Neuron (in vitro differentiated cells): ENCODE results near the gene ANKS6.

Experiments used
- H2AFZ ChIP-seq: one replicate; pipeline ENCODE4 v1.6.1; 2013; ENCODE audit warnings: low read depth, mild to moderate bottlenecking, inconsistent platforms, low read length, moderate library complexity
- H3K27me3 ChIP-seq: one replicate; pipeline ENCODE4 v1.6.1; 2013; ENCODE audit warnings: low read length; ENCODE audit not compliant: insufficient read depth
- H3K36me3 ChIP-seq: one replicate; pipeline ENCODE4 v1.6.1; 2013; ENCODE audit warnings: low read length; ENCODE audit not compliant: insufficient read depth
- H3K4me1 ChIP-seq: one replicate; pipeline ENCODE4 v1.6.1; 2013; ENCODE audit warnings: low read length; ENCODE audit not compliant: insufficient read depth
- H3K4me3 ChIP-seq: 2 replicates; pipeline ENCODE4 v1.5.1; 2013; ENCODE audit warnings: mild to moderate bottlenecking, low read length, moderate library complexity
- H3K9me3 ChIP-seq: one replicate; pipeline ENCODE4 v1.6.1; 2013; ENCODE audit warnings: low read length

The ANKS6 gene

DNA sequence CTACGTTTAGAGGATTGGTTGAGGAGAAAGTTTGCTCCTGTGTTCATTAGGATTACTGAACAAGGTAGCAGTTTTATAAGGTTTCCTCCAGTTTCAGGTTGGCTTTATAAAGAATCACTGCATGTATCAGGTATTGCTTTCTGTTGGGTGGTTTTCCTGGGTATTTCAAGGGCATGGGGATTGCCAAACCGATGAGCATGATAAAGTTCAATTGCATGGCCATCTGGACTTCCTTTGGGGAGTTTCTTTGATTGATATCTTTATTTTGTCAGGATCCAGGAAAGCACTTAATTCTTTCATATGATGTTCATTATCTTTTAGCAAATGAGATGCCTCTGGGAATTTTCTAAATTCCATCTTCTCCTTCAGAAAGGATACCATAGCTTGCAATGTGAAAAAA is 77.3 kb downstream of the ANKS6 start:
- no peak overlapping the region for H3K4me3 ChIP-seq
- no peaks in the 10 kb centered on the region for H3K4me1 ChIP-seq
- no peaks in the 10 kb centered on the region for H3K36me3 ChIP-seq
- no peak overlapping the region for H2AFZ ChIP-seq
- H3K27me3 ChIP-seq: peaks cover 25% of the 10 kb centered on the region
- no peaks in the 10 kb centered on the region for H3K9me3 ChIP-seq

DNA sequence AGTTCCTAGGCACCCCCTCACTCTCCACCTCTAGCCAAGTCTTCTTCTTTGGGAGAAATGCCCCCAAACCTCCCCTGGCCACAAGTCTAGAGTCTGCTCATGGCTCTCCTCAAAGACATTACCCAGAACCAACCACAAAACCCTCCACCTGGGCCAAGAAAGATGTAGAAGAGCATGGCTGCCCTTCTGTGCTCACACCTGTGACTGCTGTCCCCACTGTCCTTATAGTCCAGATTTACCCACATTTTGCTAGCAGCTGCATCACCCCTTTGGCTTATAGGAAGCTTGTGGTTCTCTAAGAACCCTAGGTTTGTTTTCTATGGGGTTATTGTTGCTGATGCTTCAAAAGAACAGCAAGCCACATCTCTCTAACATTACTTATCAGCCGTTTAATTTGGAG is 81.5 kb downstream of the ANKS6 start:
- Histone ChIP-seq H3K4me3 (no peak overlapping the region), H2AFZ (no peak overlapping the region), H3K36me3 (no peaks in the 10 kb centered on the region), H3K9me3 (no peaks in the 10 kb centered on the region), H3K4me1 (no peaks in the 10 kb centered on the region), H3K27me3 (peaks cover 60% of the 10 kb centered on the region)

DNA sequence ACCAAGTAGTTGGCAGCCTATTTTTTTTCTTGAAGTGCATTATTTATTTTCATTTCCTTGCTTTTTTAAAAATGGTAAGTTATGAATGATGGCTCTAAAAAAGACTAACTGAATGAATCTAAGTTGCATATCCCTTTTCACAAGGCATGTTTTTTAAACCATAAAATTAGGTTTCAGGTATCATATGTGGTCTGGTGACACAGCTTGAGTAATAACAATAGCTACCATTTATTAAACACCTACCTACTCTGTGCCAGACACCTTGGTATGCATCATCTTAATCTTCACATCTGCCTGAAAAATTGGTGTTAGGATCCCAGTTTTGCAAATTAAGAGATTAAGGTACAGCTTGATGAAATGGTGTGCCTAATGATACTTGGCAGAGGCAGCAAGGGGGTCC is 83.4 kb downstream of the ANKS6 start:
- no peak overlapping the region for H3K4me3 ChIP-seq
- peaks cover 3% of the 10 kb centered on the region for H3K4me1 ChIP-seq
- no peaks in the 10 kb centered on the region for H3K36me3 ChIP-seq
- no peaks in the 10 kb centered on the region for H3K9me3 ChIP-seq
- H2AFZ ChIP-seq: no peak overlapping the region
- H3K27me3 ChIP-seq: peaks cover 70% of the 10 kb centered on the region

DNA sequence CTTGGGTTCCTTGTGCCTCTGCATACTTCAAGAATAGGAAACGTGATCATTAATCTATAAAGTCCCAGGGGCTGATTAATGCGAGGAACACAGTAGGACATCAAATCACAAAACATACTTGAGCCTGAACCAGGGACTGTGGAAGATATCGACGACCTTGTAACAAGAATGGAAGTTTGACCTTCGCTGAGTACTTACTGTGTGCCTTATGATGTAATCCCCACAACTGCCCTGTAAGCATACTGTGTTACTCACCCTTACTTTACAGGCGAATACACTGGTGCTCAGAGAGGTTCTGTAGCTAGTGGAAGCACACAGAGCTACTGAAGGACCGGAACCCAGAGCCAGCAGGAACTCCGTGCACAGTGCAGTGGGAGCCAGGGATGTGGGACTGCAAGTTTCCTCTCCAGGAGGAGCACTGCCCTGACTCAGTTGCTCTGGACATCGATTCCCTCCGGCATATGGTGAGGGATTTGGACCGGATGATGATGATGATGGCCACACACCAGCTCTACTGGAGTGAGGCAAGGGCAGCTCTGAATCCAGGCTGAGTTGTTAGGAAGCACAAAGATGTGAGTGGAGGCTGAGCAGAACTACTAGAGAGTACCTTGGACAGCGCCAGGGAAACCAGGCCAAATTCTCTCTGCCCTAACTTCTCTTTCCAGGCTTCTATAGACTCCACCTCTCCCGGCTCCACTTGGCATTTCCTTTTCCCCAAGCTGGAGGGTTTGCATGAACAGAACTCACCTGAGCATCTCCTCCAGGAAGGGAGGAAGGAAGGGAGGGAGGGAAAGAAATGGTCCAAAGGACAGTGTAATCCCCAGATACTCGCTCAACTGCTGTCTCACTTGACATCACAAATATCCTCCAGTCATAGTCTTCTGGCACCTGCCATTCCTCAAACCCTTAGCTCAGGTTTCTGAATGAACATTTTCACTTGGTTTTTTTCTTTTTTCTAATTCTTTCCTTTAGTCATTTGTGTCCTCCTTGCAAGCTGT is 86.1 kb downstream of the ANKS6 start:
- H3K27me3 ChIP-seq: peaks cover 83% of the 10 kb centered on the region

DNA sequence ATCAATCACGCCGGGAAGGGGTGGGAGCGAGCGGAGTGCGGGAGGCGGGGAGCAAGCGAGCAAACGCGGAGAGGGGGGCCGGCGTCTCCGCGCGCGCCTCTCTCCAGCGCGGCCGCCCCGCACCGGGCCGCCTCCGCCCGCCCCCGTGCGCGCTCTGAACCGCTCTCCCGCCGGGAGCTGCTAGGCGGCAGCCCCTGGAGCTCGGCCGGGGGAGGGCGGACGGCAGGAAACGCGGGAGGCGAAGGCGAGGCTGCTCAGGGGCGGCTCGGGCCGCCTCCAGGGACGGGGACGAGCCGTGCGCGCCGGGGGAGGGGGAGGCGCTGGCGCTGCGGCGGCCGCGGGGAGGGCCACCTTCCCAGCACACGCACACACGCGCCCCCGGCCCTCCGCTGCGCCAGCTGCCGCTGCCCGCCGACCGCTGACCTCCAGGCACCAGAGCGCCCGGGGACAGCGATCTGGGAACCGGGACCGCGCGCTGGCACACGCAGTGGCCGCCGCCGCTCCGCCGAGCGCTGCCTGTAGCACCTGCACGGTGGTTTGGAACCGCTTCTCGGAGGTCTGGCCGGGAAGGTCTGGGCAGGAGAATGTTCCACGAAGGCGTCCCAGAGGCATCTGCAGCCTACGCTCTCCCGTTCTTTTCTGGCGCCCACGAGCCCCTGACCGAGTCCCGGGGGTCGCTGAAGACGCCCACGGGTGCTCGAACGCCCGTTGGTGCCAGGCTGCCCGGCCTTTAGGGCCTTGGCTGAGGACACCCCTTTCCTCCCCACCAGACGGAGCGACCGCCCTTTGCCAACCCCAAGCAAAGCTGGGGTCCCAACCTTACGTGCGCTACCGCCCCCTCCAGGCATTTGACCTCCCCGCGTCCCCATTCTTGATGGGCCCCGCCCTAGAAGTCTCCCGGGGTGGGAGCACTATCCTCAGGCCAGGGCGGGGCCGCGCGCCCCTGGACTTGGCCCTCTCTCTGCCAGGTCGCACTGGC is 87.1 kb downstream of the ANKS6 start, which contains the start of gene GABBR2:
TSS of gene GABBR2 (minus strand) at position 3 of the 979 bp plus-strand sequence. CDS start 198 bp downstream, outside the sequence.
- Histone ChIP-seq H3K27me3 (peaks cover 78% of the 10 kb centered on the region), H3K4me3 (peak within 1 kb of the TSS; percentile 35), H3K4me1 (peaks cover 14% of the 10 kb centered on the region), H3K36me3 (no peaks in the 10 kb centered on the region), H2AFZ (peak within 1 kb of the TSS; percentile 65), H3K9me3 (no peaks in the 10 kb centered on the region)

More for the DNA sequence above, 86.1 kb downstream of the ANKS6 start:
- H3K4me3 ChIP-seq: no peak overlapping the region
- H3K9me3 ChIP-seq: no peaks in the 10 kb centered on the region
- H3K4me1 ChIP-seq: peaks cover 14% of the 10 kb centered on the region
- no peaks in the 10 kb centered on the region for H3K36me3 ChIP-seq
- H2AFZ ChIP-seq: no peak overlapping the region

DNA sequence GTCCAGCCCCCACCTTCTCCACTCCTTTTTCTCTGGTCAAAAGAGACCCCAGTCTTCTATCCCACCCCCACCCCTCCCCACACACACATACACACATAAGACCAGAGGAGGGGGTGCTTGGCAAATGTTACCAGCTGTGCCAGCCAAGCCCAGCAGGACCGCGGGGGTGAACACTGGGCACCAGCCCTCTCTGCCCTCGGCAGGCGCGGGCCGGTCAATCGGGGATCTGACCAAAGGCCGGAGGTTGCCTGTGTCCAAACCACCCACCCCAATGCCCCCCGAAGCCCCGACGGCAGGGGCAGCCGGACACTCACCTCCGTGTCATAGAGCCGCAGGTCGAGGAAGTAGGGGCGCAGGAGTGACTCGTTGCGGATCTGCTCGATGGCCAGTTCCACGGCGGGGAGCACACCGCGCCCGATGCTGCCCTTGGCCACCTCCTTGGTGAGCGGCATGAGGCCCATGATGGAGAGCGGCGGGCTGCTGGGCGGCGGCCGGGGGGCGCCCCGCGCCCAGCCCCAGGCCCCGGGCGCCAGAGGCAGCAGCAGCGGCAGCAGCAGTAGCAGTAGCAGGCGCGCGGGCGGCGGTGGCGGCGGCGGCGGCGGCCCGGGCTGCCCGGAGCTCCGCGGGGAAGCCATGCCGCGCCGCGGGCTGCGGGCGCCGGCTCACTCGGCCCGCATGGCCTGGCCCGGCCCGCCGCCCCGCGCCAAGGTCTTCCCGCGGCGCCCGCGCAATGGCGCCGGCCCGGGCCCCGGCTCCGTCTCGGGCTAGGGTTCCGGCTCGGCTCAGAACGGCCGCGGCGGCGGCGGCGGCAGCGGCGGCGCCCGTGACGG is 88.0 kb downstream of the ANKS6 start:
- Histone ChIP-seq H3K36me3 (no peaks in the 10 kb centered on the region), H2AFZ (peak overlapping the region; percentile 65), H3K4me3 (peak overlapping the region; percentile 35), H3K9me3 (no peaks in the 10 kb centered on the region), H3K27me3 (peaks cover 72% of the 10 kb centered on the region), H3K4me1 (peaks cover 14% of the 10 kb centered on the region)

DNA sequence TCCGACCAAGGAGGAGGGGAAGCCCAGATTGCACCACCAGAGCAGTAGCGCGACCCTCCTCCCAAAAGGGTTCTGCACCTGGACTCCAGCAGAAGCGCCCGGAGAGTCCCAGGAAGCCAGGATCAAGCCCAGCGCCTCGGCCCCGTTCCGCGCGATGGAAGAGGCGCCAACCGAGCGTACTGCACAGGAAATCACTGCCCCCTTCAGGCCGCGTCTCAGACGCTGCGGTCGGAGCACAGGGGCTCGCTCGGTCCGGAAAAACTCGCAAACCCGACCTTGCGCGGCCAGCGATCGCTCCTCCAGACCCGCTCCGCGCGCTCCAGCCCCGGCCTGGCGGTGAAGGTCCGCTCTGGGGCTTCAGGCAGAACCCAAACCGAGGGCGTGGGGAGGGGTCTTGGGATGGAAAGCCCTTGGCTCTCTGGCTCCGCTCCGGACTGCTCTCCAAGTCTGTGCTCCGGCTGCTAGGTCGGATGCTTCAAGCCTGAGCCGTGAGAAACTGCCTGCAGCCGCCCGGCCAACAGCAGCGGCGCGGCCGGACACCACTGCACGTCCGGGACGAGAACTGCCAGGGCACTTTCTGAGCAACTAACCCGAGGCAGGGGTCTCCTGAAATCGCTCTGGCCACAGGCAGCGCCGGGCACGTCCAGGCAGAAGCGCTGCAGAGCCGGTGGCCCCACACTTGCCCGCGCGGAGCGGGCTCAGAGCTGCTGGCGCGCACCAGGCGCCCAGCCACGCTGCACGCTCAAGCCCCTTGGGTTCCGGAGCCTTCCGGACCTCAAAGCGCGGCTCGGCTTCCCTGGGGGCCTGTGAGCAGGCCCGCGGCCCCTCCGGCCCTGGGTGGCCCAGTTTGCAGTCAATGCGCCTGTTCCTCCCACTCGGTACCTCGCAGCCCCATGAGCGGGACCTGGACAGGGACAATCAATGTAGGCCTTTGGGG is 88.9 kb downstream of the ANKS6 start:
- peak overlapping the region; percentile 22 for H3K4me3 ChIP-seq
- no peaks in the 10 kb centered on the region for H3K36me3 ChIP-seq
- H3K9me3 ChIP-seq: no peaks in the 10 kb centered on the region
- H3K27me3 ChIP-seq: peaks cover 69% of the 10 kb centered on the region
- H2AFZ ChIP-seq: peak overlapping the region; percentile 47
- H3K4me1 ChIP-seq: peaks cover 14% of the 10 kb centered on the region

DNA sequence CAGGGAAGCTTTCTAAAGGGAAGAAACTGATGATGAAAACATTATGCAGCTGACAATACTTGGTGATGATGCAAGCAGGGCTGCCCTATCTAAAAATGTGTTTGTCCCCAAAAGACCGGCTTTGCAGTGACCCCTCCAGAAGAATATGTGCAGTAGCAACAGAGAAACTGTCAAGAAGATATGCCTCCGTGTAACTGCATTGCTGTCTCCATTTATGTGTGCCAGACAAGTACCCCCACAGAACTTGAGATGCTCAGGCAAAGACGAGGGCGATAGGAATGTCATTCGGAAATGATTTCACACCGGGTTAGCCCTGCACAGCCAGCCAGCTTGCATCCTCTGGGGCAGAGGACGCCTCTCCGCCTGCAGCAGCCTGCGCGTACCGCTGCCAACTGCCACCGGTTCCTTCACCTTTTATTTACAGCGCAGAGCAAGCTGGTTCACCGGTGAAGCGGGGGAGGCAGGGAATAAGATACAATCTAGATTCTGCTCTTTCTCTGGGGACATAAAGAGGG is 89.6 kb downstream of the ANKS6 start:
- Histone ChIP-seq H3K9me3 (no peaks in the 10 kb centered on the region), H3K4me3 (no peak overlapping the region), H3K4me1 (peaks cover 14% of the 10 kb centered on the region), H3K27me3 (peaks cover 69% of the 10 kb centered on the region), H3K36me3 (no peaks in the 10 kb centered on the region), H2AFZ (peak overlapping the region; percentile 47)

DNA sequence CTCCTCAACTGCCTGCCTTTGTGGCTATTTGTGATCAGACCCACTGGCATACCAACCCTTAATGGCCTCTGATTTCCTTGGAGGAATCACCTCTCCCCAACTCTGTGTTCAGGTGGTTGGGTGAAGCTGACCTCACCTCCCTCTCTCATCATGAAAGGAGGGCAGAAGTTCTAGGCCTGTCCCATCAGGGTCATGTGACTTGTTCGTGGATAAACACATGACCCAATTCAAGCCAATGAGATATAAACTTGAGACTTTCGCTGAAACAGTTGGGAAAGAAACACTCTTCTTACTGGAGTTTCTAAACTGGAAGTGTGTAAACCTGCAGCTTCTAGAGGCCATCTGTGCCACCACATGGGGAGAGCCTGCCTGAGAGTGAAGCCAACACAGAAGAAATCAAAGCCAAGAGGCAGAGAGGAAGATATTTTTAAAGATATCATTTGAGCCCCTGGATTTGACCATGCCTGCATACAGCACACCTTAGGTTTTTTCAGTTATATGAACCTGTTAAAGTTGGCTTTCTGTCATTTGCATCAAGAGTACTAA is 93.4 kb downstream of the ANKS6 start:
- Histone ChIP-seq H3K9me3 (no peaks in the 10 kb centered on the region), H3K27me3 (peaks cover 53% of the 10 kb centered on the region), H3K4me3 (no peak overlapping the region), H3K4me1 (peaks cover 12% of the 10 kb centered on the region), H3K36me3 (no peaks in the 10 kb centered on the region), H2AFZ (no peak overlapping the region)

DNA sequence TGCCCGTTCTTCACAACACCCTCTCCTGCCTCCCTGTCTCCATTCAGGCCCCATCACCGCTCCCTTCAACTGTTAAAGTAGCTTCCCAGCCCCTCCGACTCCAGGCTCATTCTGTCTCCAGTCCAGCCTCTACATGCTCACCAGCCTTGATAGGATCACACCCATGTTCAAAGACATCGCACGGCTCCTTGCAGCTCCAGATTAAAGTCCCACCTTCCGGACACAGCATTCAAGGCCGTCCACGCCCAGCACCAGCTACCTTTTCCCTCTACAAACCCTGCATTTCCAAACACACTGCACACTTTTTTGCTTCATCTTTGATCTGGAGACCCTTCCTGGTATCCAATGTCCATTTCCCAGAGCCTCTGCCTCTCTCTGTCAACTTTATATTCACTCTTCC is 94.0 kb downstream of the ANKS6 start:
- no peak overlapping the region for H2AFZ ChIP-seq
- peaks cover 6% of the 10 kb centered on the region for H3K4me1 ChIP-seq
- H3K36me3 ChIP-seq: no peaks in the 10 kb centered on the region
- H3K27me3 ChIP-seq: peaks cover 47% of the 10 kb centered on the region
- H3K4me3 ChIP-seq: no peak overlapping the region
- no peaks in the 10 kb centered on the region for H3K9me3 ChIP-seq

DNA sequence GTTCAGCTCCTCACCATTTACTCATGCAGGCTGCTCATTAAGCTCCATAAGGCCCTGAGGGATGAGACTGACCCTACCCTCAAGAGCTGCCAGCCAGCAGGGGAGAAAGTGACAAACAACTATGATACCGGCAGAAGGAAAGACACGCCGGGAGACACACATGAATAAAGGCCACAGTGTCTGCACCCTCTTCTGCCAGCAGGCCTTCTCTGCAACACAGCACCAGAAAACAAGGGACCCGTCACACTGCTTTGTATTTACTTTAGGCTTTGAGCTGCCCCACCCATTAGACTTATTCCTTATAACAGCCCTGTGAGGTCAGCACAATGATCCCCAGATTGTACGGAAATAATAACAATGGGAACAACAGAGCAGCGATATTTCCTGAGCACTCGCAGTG is 94.8 kb downstream of the ANKS6 start:
- Histone ChIP-seq H3K4me1 (peaks cover 2% of the 10 kb centered on the region), H3K9me3 (no peaks in the 10 kb centered on the region), H3K4me3 (no peak overlapping the region), H2AFZ (no peak overlapping the region), H3K27me3 (peaks cover 40% of the 10 kb centered on the region), H3K36me3 (no peaks in the 10 kb centered on the region)
